ENCODE data around the gene DCC.

The DCC gene

DNA sequence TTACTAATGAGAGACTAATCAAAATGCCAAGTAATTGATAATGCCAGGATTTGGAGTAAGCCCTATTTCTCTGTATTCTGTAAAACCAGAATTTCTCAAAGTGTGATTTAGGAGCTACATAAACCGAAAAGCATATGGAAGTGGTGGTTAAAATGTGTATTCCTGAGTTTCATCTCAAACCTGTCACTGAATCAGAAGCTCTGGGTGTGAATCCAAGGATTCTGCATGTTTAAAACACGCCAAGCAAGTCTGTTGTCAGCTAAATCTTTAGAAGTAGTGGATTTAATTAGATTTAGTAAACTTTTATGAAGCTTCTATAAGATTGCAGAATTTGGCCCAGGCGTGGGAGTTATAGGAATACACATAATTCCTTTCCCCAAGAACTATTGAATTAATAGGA is 700.3 kb downstream of the DCC start:
- Histone ChIP-seq H3K9ac (ENCODE audit: low read length) (no peak overlapping the region), H4K91ac (ENCODE audit: low read length) (no peak overlapping the region), H2BK15ac (ENCODE audit: low read depth, poor library complexity, severe bottlenecking) (no peak overlapping the region), H3K23ac (ENCODE audit: low read length in 2 of 2) (no peak overlapping the region), H2AK5ac (ENCODE audit: low read length, severe bottlenecking) (no peak overlapping the region), H3K9me3 (ENCODE audit: control insufficient read depth, low read length) (no peaks in the 10 kb centered on the region), H3K36me3 (ENCODE audit: control insufficient read depth in 1 of 2, insufficient read depth in 2 of 2, low read depth in 1 of 2, low read length in 2 of 2) (no peaks in the 10 kb centered on the region), H3K27me3 (ENCODE audit: control insufficient read depth in 1 of 2, insufficient read depth in 1 of 2, low read length in 2 of 2) (no peaks in the 10 kb centered on the region), H3K4ac (ENCODE audit: low read depth in 1 of 2, low read length in 2 of 2) (no peak overlapping the region), H2BK5ac (ENCODE audit: low read depth, low read length, poor library complexity, severe bottlenecking) (no peak overlapping the region), H3K14ac (ENCODE audit: low read length in 2 of 2) (no peak overlapping the region), H3K18ac (ENCODE audit: low read depth in 1 of 2, low read length in 2 of 2) (no peak overlapping the region), H4K8ac (ENCODE audit: low read length) (no peak overlapping the region), H3K27ac (ENCODE audit: low read length, poor library complexity, severe bottlenecking) (no peak overlapping the region), H2AFZ (ENCODE audit: low read depth, low read length) (no peak overlapping the region), H3K79me1 (replicated peaks; ENCODE audit: low read length, poor library complexity, severe bottlenecking) (no peaks in the 10 kb centered on the region), H3K4me1 (ENCODE audit: control insufficient read depth, insufficient read depth, low read depth, low read length) (no peaks in the 10 kb centered on the region), H2BK12ac (ENCODE audit: low read length in 2 of 2) (no peak overlapping the region), H3K4me3 (ENCODE audit: insufficient read depth in 1 of 2, low read depth in 1 of 2, low read length in 2 of 2) (no peak overlapping the region), H2BK120ac (ENCODE audit: low read depth, low read length) (no peak overlapping the region), H3K4me2 (ENCODE audit: low read length, poor library complexity, severe bottlenecking) (no peak overlapping the region)
- no peak for DNase-seq
- 42% methylated on average over 2 of the region's 3 CpGs for WGBS

DNA sequence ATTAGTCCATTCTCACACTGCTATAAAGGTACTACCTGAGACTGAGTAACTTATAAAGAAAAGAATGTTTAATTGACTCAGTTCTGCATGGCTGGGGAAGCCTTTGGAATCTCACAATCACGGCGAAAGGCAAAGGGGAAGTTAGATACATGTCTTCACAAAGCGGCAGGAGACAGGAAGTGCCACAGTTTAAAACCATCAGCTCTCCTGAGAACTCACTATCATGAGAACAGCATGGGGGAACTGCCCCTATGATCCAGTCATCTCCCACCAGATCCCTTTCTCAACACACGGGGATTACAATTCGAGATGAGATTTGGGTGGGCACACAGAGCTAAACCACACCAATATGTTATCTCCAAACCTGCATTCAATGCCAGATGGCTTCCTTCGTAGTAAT is 716.1 kb downstream of the DCC start:
- Histone ChIP-seq H2BK15ac (ENCODE audit: low read depth, poor library complexity, severe bottlenecking) (no peak overlapping the region), H4K91ac (ENCODE audit: low read length) (no peak overlapping the region), H3K79me1 (replicated peaks; ENCODE audit: low read length, poor library complexity, severe bottlenecking) (no peaks in the 10 kb centered on the region), H3K27me3 (ENCODE audit: control insufficient read depth in 1 of 2, insufficient read depth in 1 of 2, low read length in 2 of 2) (no peaks in the 10 kb centered on the region), H3K14ac (ENCODE audit: low read length in 2 of 2) (no peak overlapping the region), H3K4me3 (ENCODE audit: insufficient read depth in 1 of 2, low read depth in 1 of 2, low read length in 2 of 2) (no peak overlapping the region), H4K8ac (ENCODE audit: low read length) (no peak overlapping the region), H3K4me2 (ENCODE audit: low read length, poor library complexity, severe bottlenecking) (no peak overlapping the region), H3K23ac (ENCODE audit: low read length in 2 of 2) (no peak overlapping the region), H3K9ac (ENCODE audit: low read length) (no peak overlapping the region), H3K18ac (ENCODE audit: low read depth in 1 of 2, low read length in 2 of 2) (no peak overlapping the region), H2BK12ac (ENCODE audit: low read length in 2 of 2) (no peak overlapping the region), H3K36me3 (ENCODE audit: control insufficient read depth in 1 of 2, insufficient read depth in 2 of 2, low read depth in 1 of 2, low read length in 2 of 2) (no peaks in the 10 kb centered on the region), H3K4ac (ENCODE audit: low read depth in 1 of 2, low read length in 2 of 2) (no peak overlapping the region), H3K9me3 (ENCODE audit: control insufficient read depth, low read length) (no peaks in the 10 kb centered on the region), H3K27ac (ENCODE audit: low read length, poor library complexity, severe bottlenecking) (no peak overlapping the region), H2AK5ac (ENCODE audit: low read length, severe bottlenecking) (no peak overlapping the region), H2BK5ac (ENCODE audit: low read depth, low read length, poor library complexity, severe bottlenecking) (no peak overlapping the region), H2AFZ (ENCODE audit: low read depth, low read length) (no peak overlapping the region), H3K4me1 (ENCODE audit: control insufficient read depth, insufficient read depth, low read depth, low read length) (no peaks in the 10 kb centered on the region), H2BK120ac (ENCODE audit: low read depth, low read length) (no peak overlapping the region)
- WGBS, result 76% methylated on average over 5 of the region's 6 CpGs
- no peak for DNase-seq

DNA sequence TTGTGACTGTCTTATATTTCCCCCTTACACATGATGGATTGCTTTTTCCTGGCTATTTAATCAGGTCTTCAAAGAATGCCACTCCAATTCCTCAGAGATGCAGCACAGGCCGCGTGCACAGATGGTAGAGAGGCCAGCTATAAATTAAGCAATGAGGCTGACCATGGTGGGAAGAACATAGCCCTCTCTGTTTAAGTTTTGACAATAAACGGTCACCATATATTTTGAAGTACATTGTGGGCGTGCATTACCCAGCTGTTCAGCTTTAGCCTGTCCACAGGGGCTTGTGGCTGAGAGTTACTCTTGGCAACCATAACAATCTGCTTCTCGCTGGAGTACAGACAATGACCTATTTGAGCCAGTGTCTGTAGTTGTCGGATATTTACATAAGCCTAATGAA is 730.8 kb downstream of the DCC start:
- H3K4me2 ChIP-seq (ENCODE audit: low read length, poor library complexity, severe bottlenecking), result no peak overlapping the region
- 66% methylated on average over 4 of the region's 6 CpGs for WGBS

DNA sequence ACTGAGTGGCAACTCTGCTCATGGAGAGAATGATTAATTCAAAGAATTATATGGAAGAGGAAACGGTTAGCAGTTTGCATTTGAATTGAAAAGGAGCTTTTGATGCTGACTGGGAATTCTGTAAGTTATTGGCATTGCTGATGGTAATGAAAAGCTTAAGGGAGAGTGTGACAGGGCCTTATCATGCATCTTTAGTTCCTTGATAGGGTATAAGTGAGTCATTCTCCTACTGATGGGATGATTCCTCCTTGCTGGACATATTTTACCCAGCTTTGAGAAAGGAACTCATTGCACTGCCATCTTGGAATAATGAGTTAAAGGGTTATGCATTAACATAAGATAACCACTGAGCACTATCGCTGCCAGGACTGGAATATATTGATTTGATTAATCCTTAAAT is 740.7 kb downstream of the DCC start:
- DNase-seq, result no peak
- Histone ChIP-seq H3K79me1 (replicated peaks; ENCODE audit: low read length, poor library complexity, severe bottlenecking) (no peaks in the 10 kb centered on the region), H3K36me3 (ENCODE audit: control insufficient read depth in 1 of 2, insufficient read depth in 2 of 2, low read depth in 1 of 2, low read length in 2 of 2) (no peaks in the 10 kb centered on the region), H3K18ac (ENCODE audit: low read depth in 1 of 2, low read length in 2 of 2) (no peak overlapping the region), H3K27me3 (ENCODE audit: control insufficient read depth in 1 of 2, insufficient read depth in 1 of 2, low read length in 2 of 2) (no peaks in the 10 kb centered on the region), H3K27ac (ENCODE audit: low read length, poor library complexity, severe bottlenecking) (no peak overlapping the region), H2BK5ac (ENCODE audit: low read depth, low read length, poor library complexity, severe bottlenecking) (no peak overlapping the region), H3K4me3 (ENCODE audit: insufficient read depth in 1 of 2, low read depth in 1 of 2, low read length in 2 of 2) (no peak overlapping the region), H2BK12ac (ENCODE audit: low read length in 2 of 2) (no peak overlapping the region), H3K14ac (ENCODE audit: low read length in 2 of 2) (no peak overlapping the region), H3K9ac (ENCODE audit: low read length) (no peak overlapping the region), H3K4me2 (ENCODE audit: low read length, poor library complexity, severe bottlenecking) (no peak overlapping the region), H2AK5ac (ENCODE audit: low read length, severe bottlenecking) (no peak overlapping the region), H2AFZ (ENCODE audit: low read depth, low read length) (no peak overlapping the region), H4K91ac (ENCODE audit: low read length) (no peak overlapping the region), H2BK15ac (ENCODE audit: low read depth, poor library complexity, severe bottlenecking) (no peak overlapping the region), H3K9me3 (ENCODE audit: control insufficient read depth, low read length) (peaks cover 3% of the 10 kb centered on the region), H4K8ac (ENCODE audit: low read length) (no peak overlapping the region), H3K23ac (ENCODE audit: low read length in 2 of 2) (no peak overlapping the region), H3K4ac (ENCODE audit: low read depth in 1 of 2, low read length in 2 of 2) (no peak overlapping the region), H3K4me1 (ENCODE audit: control insufficient read depth, insufficient read depth, low read depth, low read length) (no peaks in the 10 kb centered on the region), H2BK120ac (ENCODE audit: low read depth, low read length) (no peak overlapping the region)
- 49% methylated on average over 1 of the region's 2 CpGs for WGBS

More for the DNA sequence above, 730.8 kb downstream of the DCC start:
- H2AFZ ChIP-seq (ENCODE audit: low read depth, low read length), result no peak overlapping the region
- H3K14ac ChIP-seq (ENCODE audit: low read length in 2 of 2), result no peak overlapping the region
- no peaks in the 10 kb centered on the region for H3K79me1 ChIP-seq (replicated peaks; ENCODE audit: low read length, poor library complexity, severe bottlenecking)
- no peak overlapping the region for H2AK5ac ChIP-seq (ENCODE audit: low read length, severe bottlenecking)
- no peak overlapping the region for H3K4ac ChIP-seq (ENCODE audit: low read depth in 1 of 2, low read length in 2 of 2)
- no peaks in the 10 kb centered on the region for H3K36me3 ChIP-seq (ENCODE audit: control insufficient read depth in 1 of 2, insufficient read depth in 2 of 2, low read depth in 1 of 2, low read length in 2 of 2)
- no peaks in the 10 kb centered on the region for H3K27me3 ChIP-seq (ENCODE audit: control insufficient read depth in 1 of 2, insufficient read depth in 1 of 2, low read length in 2 of 2)
- no peak overlapping the region for H2BK12ac ChIP-seq (ENCODE audit: low read length in 2 of 2)
- no peak for DNase-seq
- no peak overlapping the region for H3K18ac ChIP-seq (ENCODE audit: low read depth in 1 of 2, low read length in 2 of 2)
- no peak overlapping the region for H2BK120ac ChIP-seq (ENCODE audit: low read depth, low read length)
- no peaks in the 10 kb centered on the region for H3K4me1 ChIP-seq (ENCODE audit: control insufficient read depth, insufficient read depth, low read depth, low read length)
- H3K27ac ChIP-seq (ENCODE audit: low read length, poor library complexity, severe bottlenecking), result no peak overlapping the region
- H2BK15ac ChIP-seq (ENCODE audit: low read depth, poor library complexity, severe bottlenecking), result no peak overlapping the region
- H3K9ac ChIP-seq (ENCODE audit: low read length), result no peak overlapping the region
- no peak overlapping the region for H2BK5ac ChIP-seq (ENCODE audit: low read depth, low read length, poor library complexity, severe bottlenecking)
- H3K23ac ChIP-seq (ENCODE audit: low read length in 2 of 2), result no peak overlapping the region
- H4K8ac ChIP-seq (ENCODE audit: low read length), result no peak overlapping the region
- H3K4me3 ChIP-seq (ENCODE audit: insufficient read depth in 1 of 2, low read depth in 1 of 2, low read length in 2 of 2), result no peak overlapping the region
- H4K91ac ChIP-seq (ENCODE audit: low read length), result no peak overlapping the region
- H3K9me3 ChIP-seq (ENCODE audit: control insufficient read depth, low read length), result no peaks in the 10 kb centered on the region

Measured in mesenchymal stem cell (in vitro differentiated cells and primary cell).